ENCODE data around the gene ADAM12. TPM values are rescaled to one million over a fixed set of nuclear protein-coding genes. Genes with fewer than 3 reads are reported as not detected.

ADAM12 gene
- total and polyA plus RNA-seq, 2 of the 13 experiments (the other 11 are each of a cell fraction or from before 2014, with no cell fraction given), result not detected

- TF ChIP-seq ZSCAN20 (CRISPR knock-in tag; IDR thresholded peaks at IDR 0.05; ENCODE audit: borderline replicate concordance) (no peak), ZNF644 (CRISPR knock-in tag; IDR thresholded peaks at IDR 0.05; ENCODE audit: low read depth) (no peak), EED (CRISPR knock-in tag; IDR thresholded peaks at IDR 0.05) (no peak), SMYD3 (CRISPR knock-in tag; IDR thresholded peaks at IDR 0.05) (no peak), MAFK (conservative IDR thresholded peaks at IDR 0.05 in 1 of 2, IDR thresholded peaks at IDR 0.05 in 1 of 2; ENCODE audit: low read length in 2 of 2) (no peak)
Observed at GRCh38 chr10:126059076-126059826, 329.0 kb downstream of the ADAM12 start (continued).

DNA sequence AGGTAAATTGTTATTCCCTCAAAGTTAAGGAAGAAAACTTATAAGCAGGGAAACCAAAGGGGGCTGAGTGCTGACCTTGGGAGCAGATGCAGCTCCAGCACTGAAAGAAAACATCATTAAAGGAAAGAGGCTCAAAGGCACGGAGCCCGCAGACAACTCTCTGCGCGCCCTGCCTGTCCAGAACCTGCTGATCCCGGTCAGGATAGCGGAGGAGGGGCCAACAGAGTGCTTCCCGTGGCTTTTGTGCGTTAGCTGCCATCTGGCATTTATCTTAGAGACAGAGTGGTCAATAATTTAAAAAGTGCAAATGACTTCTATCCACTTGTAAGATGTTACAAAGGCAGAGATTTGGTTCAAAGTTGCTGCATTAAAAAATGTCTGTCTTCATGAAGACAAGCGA lies 329.8 kb downstream of the ADAM12 start:
- intact Hi-C loops (cut with micrococcal nuclease; ENCODE audit: unreplicated experiment), result no loop called here
- Histone ChIP-seq H3K79me2 (ENCODE audit: insufficient read depth, low read length) (no peaks in the 10 kb centered on the region), H2AFZ (ENCODE audit: low read length) (no peak overlapping the region), H3K9ac (ENCODE audit: insufficient read depth, low read depth, low read length) (no peak overlapping the region), H3K4me3 (replicated peaks in 1 of 3; ENCODE audit: insufficient read depth in 1 of 3, low read depth in 2 of 3, low read length in 3 of 3) (no peak overlapping the region), H3K36me3 (replicated peaks in 1 of 2; ENCODE audit: control insufficient read depth in 1 of 2, insufficient read depth in 2 of 2, low read length in 2 of 2) (no peaks in the 10 kb centered on the region), H3K9me3 (ENCODE audit: low read length) (no peaks in the 10 kb centered on the region), H3K4me2 (ENCODE audit: low read depth, low read length) (no peak overlapping the region), H3K27me3 (ENCODE audit: control insufficient read depth in 1 of 2, insufficient read depth in 2 of 2, low read length in 2 of 2) (peaks cover 0 to 37% of the 10 kb centered on the region in 2 experiments; a peak in 2 of 5 replicates), H3K4me1 (ENCODE audit: insufficient read depth, low read length) (no peaks in the 10 kb centered on the region), H4K20me1 (ENCODE audit: insufficient read depth, low read length) (no peaks in the 10 kb centered on the region), H3K27ac (ENCODE audit: extremely low read length, insufficient read depth, low read length) (no peak overlapping the region)
- in situ Hi-C loops (cut with HindIII; ENCODE audit: extremely low pct_ligation_motif_present, low pct_unique_long_range_greater_than_20kb), result no loop called here
- CTCF ChIA-PET (ENCODE audit: low intra/inter-chr PET ratio, low total read pairs), result no interaction called here
- POLR2A ChIA-PET, result no interaction called here
- 2% methylated on average over 9 of the region's 9 CpGs for WGBS (ENCODE audit: low lambda C conversion rate)
- no TSS peak for BruUV-seq (replicated peaks)
- FAIRE-seq (no peak), ATAC-seq (no peak), DNase-seq (ENCODE audit: low spot score) (no peak)
- TF ChIP-seq, protein P1, sequence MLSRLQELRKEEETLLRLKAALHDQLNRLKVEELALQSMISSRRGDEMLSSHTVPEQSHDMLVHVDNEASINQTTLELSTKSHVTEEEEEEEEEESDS (CRISPR knock-in tag; IDR thresholded peaks at IDR 0.05; ENCODE audit: borderline replicate concordance), result no peak

GRCh38 chr10:126058104-126058503 lies 330.2 kb downstream of the ADAM12 start:
- no peak for ATAC-seq
- Histone ChIP-seq H3K9me3 (ENCODE audit: low read length) (no peaks in the 10 kb centered on the region), H3K36me3 (replicated peaks in 1 of 2; ENCODE audit: control insufficient read depth in 1 of 2, insufficient read depth in 2 of 2, low read length in 2 of 2) (no peaks in the 10 kb centered on the region), H3K79me2 (ENCODE audit: insufficient read depth, low read length) (no peaks in the 10 kb centered on the region), H3K27me3 (ENCODE audit: control insufficient read depth in 1 of 2, insufficient read depth in 2 of 2, low read length in 2 of 2) (peaks cover 0 to 41% of the 10 kb centered on the region in 2 experiments; a peak in 2 of 5 replicates), H3K4me2 (ENCODE audit: low read depth, low read length) (no peak overlapping the region), H4K20me1 (ENCODE audit: insufficient read depth, low read length) (no peaks in the 10 kb centered on the region), H3K4me1 (ENCODE audit: insufficient read depth, low read length) (no peaks in the 10 kb centered on the region), H3K27ac (ENCODE audit: extremely low read length, insufficient read depth, low read length) (no peak overlapping the region), H2AFZ (ENCODE audit: low read length) (no peak overlapping the region), H3K9ac (ENCODE audit: insufficient read depth, low read depth, low read length) (no peak overlapping the region), H3K4me3 (replicated peaks in 1 of 3; ENCODE audit: insufficient read depth in 1 of 3, low read depth in 2 of 3, low read length in 3 of 3) (no peak overlapping the region)
- ChIA-PET POLR2A (no interaction called here), CTCF (ENCODE audit: low intra/inter-chr PET ratio, low total read pairs) (no interaction called here)
- intact Hi-C loops (cut with micrococcal nuclease; ENCODE audit: unreplicated experiment), result no loop called here
- WGBS (ENCODE audit: low lambda C conversion rate), result 35% methylated on average over 6 of the region's 6 CpGs
- no TSS peak for BruUV-seq (replicated peaks)
- FAIRE-seq, result no peak
- in situ Hi-C loops (cut with HindIII; ENCODE audit: extremely low pct_ligation_motif_present, low pct_unique_long_range_greater_than_20kb), result no loop called here
- no peak for DNase-seq (ENCODE audit: low spot score)
- no peak for TF ChIP-seq TMF1 (CRISPR knock-in tag; IDR thresholded peaks at IDR 0.05; ENCODE audit: low read depth)
- TF ChIP-seq NPAS2 (CRISPR knock-in tag; IDR thresholded peaks at IDR 0.05; ENCODE audit: borderline replicate concordance), result no peak
- TF ChIP-seq, protein P2, sequence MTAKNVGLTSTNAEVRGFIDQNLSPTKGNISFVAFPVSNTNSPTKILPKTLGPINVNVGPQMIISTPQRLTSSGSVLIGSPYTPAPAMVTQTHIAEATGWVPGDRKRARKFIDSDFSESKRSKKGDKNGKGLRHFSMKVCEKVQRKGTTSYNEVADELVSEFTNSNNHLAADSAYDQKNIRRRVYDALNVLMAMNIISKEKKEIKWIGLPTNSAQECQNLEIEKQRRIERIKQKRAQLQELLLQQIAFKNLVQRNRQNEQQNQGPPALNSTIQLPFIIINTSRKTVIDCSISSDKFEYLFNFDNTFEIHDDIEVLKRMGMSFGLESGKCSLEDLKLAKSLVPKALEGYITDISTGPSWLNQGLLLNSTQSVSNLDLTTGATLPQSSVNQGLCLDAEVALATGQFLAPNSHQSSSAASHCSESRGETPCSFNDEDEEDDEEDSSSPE (CRISPR knock-in tag; IDR thresholded peaks at IDR 0.05), result no peak
- no peak for TF ChIP-seq MYPOP (CRISPR knock-in tag; IDR thresholded peaks at IDR 0.05)
- no peak for TF ChIP-seq FOXP4 (CRISPR knock-in tag; IDR thresholded peaks at IDR 0.05)
- no peak for TF ChIP-seq ESRRA (CRISPR knock-in tag; IDR thresholded peaks at IDR 0.05; ENCODE audit: low read depth)
